Suprapubic skin (tissue), 4 donors: Measurements from ENCODE around the gene MEAK7.

Source experiments
- EP300 ChIP-seq: sonication (generic); formaldehyde crosslinking; IDR thresholded peaks from one replicate; pipeline ENCODE4 v1.6.1; 2017; ENCODE audit warnings: antibody characterized with exemption
- POLR2A ChIP-seq, 2 donors: fragments of 450-650 bp; IDR thresholded peaks; one replicate each; pipeline ENCODE4 v1.6.1; 2017; ENCODE audit warnings: antibody characterized with exemption in 2 of 2, mild to moderate bottlenecking in 2 of 2, moderate library complexity in 2 of 2
- POLR2AphosphoS5 ChIP-seq, 3 donors: sonication (generic); formaldehyde crosslinking; IDR thresholded peaks; one replicate each; pipeline ENCODE4 v1.6.1; 2017; ENCODE audit warnings: antibody characterized with exemption in 3 of 3
- TF ChIP-seq, protein P1 (sequence below), 2 donors: fragments of 200-600 bp in 1 of 2; fragments of 450-650 bp in 1 of 2; sonication (generic) in 1 of 2; IDR thresholded peaks; one replicate each; pipeline ENCODE4 v1.5.1; 2016 to 2019; ENCODE audit warnings: antibody characterized with exemption in 2 of 2, mild to moderate bottlenecking in 1 of 2, moderate library complexity in 1 of 2

DNA sequence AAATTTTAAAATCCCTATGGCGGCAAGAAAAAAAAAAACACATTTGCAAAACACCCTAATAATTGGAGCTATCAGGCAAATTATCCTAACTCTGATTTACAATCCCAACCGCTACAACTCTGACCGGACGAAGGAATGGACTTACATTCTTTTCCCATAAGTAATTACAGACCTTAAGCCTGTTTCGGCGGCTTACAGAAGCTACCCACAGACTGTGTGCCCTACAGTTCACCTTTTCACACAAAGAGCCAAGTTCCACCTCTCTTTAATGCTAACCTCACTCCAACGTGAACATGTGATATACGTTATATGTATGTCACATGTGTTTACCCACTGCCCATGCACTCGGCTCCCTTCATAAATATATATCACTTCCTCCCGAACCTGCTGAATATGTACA lies 8.7 kb upstream of the MEAK7 start:
- no peak for TF ChIP-seq POLR2A (IDR thresholded peaks at IDR 0.05)
- TF ChIP-seq, protein P1, sequence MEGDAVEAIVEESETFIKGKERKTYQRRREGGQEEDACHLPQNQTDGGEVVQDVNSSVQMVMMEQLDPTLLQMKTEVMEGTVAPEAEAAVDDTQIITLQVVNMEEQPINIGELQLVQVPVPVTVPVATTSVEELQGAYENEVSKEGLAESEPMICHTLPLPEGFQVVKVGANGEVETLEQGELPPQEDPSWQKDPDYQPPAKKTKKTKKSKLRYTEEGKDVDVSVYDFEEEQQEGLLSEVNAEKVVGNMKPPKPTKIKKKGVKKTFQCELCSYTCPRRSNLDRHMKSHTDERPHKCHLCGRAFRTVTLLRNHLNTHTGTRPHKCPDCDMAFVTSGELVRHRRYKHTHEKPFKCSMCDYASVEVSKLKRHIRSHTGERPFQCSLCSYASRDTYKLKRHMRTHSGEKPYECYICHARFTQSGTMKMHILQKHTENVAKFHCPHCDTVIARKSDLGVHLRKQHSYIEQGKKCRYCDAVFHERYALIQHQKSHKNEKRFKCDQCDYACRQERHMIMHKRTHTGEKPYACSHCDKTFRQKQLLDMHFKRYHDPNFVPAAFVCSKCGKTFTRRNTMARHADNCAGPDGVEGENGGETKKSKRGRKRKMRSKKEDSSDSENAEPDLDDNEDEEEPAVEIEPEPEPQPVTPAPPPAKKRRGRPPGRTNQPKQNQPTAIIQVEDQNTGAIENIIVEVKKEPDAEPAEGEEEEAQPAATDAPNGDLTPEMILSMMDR (IDR thresholded peaks at IDR 0.05) = no peak
- no peak for TF ChIP-seq POLR2AphosphoS5 (IDR thresholded peaks at IDR 0.05)
- no peak for TF ChIP-seq EP300
